SKM-1 treated with dmso at 0.1 percent for 144 hours (cell line): ENCODE results near the gene STXBP1.

Source experiments
- DNase-seq: peaks from one replicate; lab custom pipeline; 2025; ENCODE audit not compliant: unreplicated experiment; lab: John Stamatoyannopoulos, UW

The STXBP1 gene

DNA sequence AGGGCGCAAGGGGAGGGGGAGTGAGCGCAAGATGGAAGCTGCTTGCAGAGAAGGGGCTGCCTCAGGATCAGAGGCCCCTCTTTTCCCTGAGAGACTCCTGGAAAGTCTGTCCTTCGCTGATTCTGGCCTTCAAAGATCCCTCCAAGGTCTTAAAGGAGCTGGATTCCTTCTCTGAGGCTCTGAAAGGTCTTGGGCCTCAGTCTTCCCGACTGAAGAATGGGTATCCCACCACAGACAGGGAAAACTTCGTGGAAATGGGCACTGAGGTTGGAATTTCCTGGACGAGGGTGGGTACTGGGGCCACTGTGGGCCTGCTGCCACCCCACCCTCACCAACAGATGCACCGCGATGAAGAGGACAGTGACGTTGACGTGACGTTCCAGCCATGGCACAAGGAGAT lies 100.3 kb downstream of the STXBP1 start:
- no peak for DNase-seq

DNA sequence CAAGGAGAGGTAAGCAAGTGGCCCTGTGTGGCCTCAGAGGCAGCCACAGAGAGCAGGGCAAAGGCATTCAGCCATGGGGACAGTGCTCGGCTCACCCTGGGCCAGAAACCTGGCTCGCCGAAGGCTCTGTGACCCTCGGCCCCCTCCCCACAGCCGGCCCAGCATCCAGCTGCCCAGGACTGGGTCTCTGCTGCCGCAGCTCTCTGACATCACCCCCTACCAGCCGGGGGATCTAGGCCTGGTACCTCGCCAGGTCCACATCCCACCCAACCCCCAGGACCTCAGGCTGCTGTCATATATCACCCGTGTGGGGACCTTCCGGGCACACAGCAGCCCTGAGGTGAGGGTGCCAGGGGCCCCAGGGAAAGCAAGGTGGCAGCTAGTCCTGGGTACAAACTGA lies 100.8 kb downstream of the STXBP1 start:
- DNase-seq = no peak

- DNase-seq = no peak
Measured at GRCh38 chr9:127714020-127714750, 102.1 kb downstream of the STXBP1 start.

- no peak for DNase-seq
Measured at GRCh38 chr9:127714951-127715469, 102.9 kb downstream of the STXBP1 start.

GRCh38 chr9:127715470-127716337 lies 103.6 kb downstream of the STXBP1 start, which contains the start of the genes PTRH1 and TTC16:
PTRH1 (minus strand) TSS chr9:127715663; CDS start chr9:127715639, 24 bp downstream.
TTC16 (plus strand) TSS chr9:127716079; CDS start chr9:127716146, 67 bp downstream.
- DNase-seq = peak; percentile 90

- DNase-seq = no peak
Measured at GRCh38 chr9:127716412-127716811, 104.3 kb downstream of the STXBP1 start.

DNA sequence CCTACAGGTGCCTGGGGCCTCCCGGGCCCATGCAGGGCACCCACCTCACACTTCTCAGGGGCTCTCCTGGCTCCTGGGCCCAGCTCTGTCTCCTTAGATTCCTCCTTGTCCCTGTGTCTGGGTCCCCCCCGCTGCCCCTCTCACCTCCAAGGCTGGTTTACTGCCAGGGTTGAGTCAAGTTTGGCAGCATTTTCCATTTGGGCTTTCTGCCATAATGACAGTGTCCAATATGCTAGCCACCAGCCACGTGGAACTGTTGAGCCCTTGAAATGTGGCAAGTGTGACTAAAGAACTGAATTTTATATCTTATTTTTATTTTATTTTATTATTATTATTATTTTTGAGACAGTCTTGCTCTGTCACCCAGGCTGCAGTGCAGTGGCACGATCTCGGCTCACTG lies 105.7 kb downstream of the STXBP1 start:
- no peak for DNase-seq

- peak; percentile 47 for DNase-seq
Measured at GRCh38 chr9:127720031-127720864, 108.2 kb downstream of the STXBP1 start.

DNA sequence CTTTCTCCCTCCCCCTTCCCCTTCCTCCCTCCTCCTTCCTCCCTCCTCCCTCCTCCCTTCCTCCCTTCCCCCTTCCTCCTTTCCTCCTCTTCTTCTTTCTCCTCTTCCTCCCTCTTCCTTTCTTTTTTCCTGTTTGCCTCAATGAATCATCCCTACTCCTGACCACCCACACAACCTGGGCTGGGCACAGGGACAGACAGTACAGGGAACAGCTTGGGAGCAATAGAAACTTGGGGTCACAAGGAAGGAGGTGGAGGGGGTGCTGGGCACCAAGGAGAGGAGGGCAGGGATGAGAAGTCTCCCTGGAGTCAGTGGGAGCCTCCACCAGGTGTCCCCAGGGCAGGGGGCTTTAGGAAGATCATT lies 108.8 kb downstream of the STXBP1 start:
- DNase-seq = no peak

- DNase-seq = no peak
Measured at GRCh38 chr9:127721391-127721821, 109.3 kb downstream of the STXBP1 start.

GRCh38 chr9:127722055-127722745 lies 110.1 kb downstream of the STXBP1 start:
- DNase-seq = no peak

GRCh38 chr9:127723013-127723412 lies 110.9 kb downstream of the STXBP1 start:
- no peak for DNase-seq

- no peak for DNase-seq
Measured at GRCh38 chr9:127723444-127723843, 111.4 kb downstream of the STXBP1 start.

- DNase-seq = no peak
Measured at GRCh38 chr9:127724012-127724411, 111.9 kb downstream of the STXBP1 start.

DNA sequence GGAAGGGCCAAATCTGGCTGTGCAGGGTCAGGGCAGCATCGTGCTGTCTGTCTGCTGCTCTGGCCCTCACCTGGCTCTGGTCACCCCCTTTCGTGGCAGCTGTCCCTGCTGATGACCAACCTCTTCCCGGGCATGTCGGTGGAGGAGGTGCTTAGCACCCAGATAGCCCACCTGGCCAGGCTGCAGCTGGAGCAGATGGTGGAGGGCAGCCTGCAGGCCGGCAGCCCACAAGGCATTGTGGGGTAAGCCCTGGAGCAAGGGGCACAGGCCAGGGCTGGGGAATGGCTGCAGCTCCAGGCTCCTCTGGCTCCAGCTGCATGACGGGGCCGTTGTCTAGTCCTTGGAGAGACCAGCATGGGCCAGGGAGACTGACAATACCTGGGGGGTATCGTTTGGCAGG lies 114.8 kb downstream of the STXBP1 start:
- no peak for DNase-seq

- no peak for DNase-seq
Measured at GRCh38 chr9:127728808-127729207, 116.7 kb downstream of the STXBP1 start.

DNA sequence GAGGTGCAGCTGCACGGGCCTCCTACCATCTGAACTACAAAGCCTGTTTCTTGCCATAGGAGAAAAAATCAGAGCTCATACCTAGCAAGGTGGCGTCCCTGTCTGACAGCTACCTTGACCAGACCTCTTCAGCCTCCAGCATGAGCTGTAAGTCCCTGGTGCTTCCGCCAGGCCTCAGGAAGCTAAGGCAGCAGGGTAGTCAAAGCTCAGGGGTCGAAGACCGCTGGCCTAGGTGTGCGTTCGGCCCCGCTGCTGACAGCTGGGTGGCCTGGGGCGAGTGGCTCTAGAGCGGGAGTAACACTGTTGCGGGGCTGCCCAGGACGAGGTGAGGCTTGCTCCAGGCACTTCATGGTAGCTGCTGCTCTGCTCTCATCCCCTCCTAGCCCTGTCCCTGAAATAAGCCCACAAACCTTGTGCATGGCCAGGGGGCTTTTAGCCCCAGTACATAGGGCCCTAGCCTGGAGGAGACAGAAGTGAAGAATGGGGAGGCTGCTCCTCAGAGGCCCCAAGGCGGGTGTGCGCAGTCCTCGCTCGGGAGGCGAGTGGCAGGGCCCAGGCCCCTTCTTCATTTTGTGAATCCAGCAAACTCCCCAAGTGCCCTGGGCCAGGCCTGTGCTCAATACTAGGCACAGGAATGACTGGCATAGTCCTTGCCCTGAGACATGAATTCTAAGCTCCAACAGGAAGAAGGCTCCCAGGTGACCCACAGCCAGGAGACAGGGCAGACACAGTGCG lies 117.6 kb downstream of the STXBP1 start:
- DNase-seq = no peak

- no peak for DNase-seq
Measured at GRCh38 chr9:127730262-127730661, 118.2 kb downstream of the STXBP1 start.

- DNase-seq = no peak
Measured at GRCh38 chr9:127730799-127731410, 118.8 kb downstream of the STXBP1 start.
